Muscle of arm (tissue), 14 donors: ENCODE results near the gene MFSD6. TPM values are rescaled to one million over a fixed set of nuclear protein-coding genes. Genes with fewer than 3 reads are reported as not detected.
A peak's percentile ranks its signal among the peaks of the same experiment; 100 is the strongest.
"Not testable (repeated sequence)": the region's sequence is repeated elsewhere in the genome, so short reads cannot be mapped to it uniquely, and the experiment has no call there.

Experiments used
- DNase-seq: peaks from one replicate; pipeline ENCODE4 v3.0.0-alpha.2; 2013
- long read RNA-seq, 11 donors: transcript quantifications; one replicate each; lab custom pipeline, GENCODE V29; 2026
- polyA plus RNA-seq, 12 donors: library from polyadenylated mRNA; unstranded; fragments of 120-200 nt; gene quantifications; one replicate each; pipeline ENCODE4 v1.2.1, GENCODE V29; 2013; ENCODE audit not compliant: insufficient read length in 12 of 12

Gene MFSD6
- polyA plus RNA-seq, result 10 to 100 TPM in 8 of 12 donors, 1 to 10 TPM in 3, not detected in 1; 8.6 to 15.0 (median 11.6) TPM
- long read RNA-seq, donor 1, transcript MFSD6-205 (2 exons, 546 nt), result major isoform, 6 of 17 reads
- long read RNA-seq, donor 1, partial matches to known transcripts, result 11 of 17 reads
- long read RNA-seq, donor 1, other reads (novel, unspliced or antisense), result 0 of 17 reads
- long read RNA-seq, donor 2, full-length matches to known transcripts, result 4 of 4 reads
- long read RNA-seq, donor 2, partial matches to known transcripts, result 0 of 4 reads
- long read RNA-seq, donor 2, other reads (novel, unspliced or antisense), result 0 of 4 reads
- long read RNA-seq, donor 3, result 0 reads
- long read RNA-seq, donor 4, result 0 reads
- long read RNA-seq, donor 5, full-length matches to known transcripts, result 4 of 4 reads
- long read RNA-seq, donor 5, partial matches to known transcripts, result 0 of 4 reads
- long read RNA-seq, donor 5, other reads (novel, unspliced or antisense), result 0 of 4 reads
- long read RNA-seq, donor 6, partial matches to known transcripts, result 0 of 2 reads
- long read RNA-seq, donor 6, other reads (novel, unspliced or antisense), result 0 of 2 reads
- long read RNA-seq, donor 7, result 0 reads
- long read RNA-seq, donor 8, partial matches to known transcripts, result 0 of 1 reads
- long read RNA-seq, donor 8, other reads (novel, unspliced or antisense), result 0 of 1 reads
- long read RNA-seq, donor 9, full-length matches to known transcripts, result 1 of 1 reads
- long read RNA-seq, donor 9, partial matches to known transcripts, result 0 of 1 reads
- long read RNA-seq, donor 9, other reads (novel, unspliced or antisense), result 0 of 1 reads
- long read RNA-seq, donor 10, full-length matches to known transcripts, result 2 of 2 reads
- long read RNA-seq, donor 10, partial matches to known transcripts, result 0 of 2 reads
- long read RNA-seq, donor 10, other reads (novel, unspliced or antisense), result 0 of 2 reads
- long read RNA-seq, donor 11, full-length matches to known transcripts, result 1 of 1 reads
- long read RNA-seq, donor 11, partial matches to known transcripts, result 0 of 1 reads
- long read RNA-seq, donor 11, other reads (novel, unspliced or antisense), result 0 of 1 reads

- DNase-seq, result peak; percentile 23
Observed at GRCh38 chr2:190407662-190408537, at the start of gene MFSD6. Gene MFSD6, plus strand, starts transcription at chr2:190408355. Its CDS starts 27,675 bp downstream, at chr2:190436030.

DNA sequence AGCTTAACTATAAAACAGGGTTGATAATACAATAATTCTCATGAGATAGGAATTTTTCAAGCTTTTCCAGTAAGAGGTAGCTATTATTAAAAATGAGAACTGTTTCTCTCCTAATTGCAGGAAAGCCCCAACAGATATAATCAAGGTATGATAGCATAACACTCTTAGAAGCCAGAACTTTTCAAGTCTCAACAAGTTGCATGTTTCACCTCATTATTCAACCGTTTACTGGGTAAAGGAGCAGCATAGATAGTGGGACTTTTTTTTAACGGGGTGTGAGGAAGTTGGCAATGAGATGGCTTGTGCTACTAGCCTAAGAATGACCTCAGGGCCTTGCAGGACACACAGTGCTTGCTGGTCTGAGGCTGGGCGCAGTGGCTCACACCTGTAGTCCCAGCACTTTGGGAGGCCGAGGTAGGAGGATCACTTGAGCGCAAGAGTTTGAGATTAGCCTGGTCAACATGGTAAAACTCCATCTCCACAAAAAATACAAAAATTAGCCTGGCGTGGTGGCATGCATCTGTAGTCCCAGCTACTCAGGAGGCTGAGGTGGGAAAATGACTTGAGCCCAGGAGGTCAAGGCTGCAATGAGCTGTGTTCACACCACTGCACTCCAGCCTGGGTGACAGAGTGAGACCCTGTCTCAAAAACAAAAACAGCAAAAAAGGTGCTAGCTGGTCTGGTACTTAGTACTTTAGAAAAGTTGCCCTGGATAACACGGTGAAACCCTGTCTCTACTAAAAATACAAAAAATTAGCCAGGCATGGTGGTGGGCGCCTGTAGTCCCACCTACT is 49.3 kb upstream of the MFSD6 start:
- not testable (repeated sequence) for DNase-seq

GRCh38 chr2:190360561-190360960 is 47.6 kb upstream of the MFSD6 start:
- no peak for DNase-seq

GRCh38 chr2:190360965-190361364 is 47.2 kb upstream of the MFSD6 start:
- DNase-seq, result no peak

DNA sequence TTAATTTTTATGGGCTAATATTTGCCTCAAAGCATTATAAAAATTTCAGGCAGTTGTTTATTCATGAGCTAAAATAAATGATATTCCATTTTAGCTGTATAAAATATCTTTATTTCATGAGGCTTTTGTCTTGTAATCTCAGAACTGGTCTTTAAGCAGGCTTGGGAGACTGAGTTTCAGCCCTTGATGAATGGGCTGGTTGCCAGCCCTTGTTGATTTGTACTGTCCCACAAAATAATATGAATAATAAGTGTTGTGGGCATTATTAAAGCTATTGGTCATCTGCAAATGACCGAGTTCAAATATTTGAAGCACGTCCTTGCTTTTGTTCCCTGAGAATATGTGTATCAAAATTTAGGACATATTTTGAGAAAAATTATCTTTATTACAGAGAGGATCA is 46.6 kb upstream of the MFSD6 start:
- no peak for DNase-seq

GRCh38 chr2:190362894-190363293 is 45.3 kb upstream of the MFSD6 start:
- no peak for DNase-seq

DNA sequence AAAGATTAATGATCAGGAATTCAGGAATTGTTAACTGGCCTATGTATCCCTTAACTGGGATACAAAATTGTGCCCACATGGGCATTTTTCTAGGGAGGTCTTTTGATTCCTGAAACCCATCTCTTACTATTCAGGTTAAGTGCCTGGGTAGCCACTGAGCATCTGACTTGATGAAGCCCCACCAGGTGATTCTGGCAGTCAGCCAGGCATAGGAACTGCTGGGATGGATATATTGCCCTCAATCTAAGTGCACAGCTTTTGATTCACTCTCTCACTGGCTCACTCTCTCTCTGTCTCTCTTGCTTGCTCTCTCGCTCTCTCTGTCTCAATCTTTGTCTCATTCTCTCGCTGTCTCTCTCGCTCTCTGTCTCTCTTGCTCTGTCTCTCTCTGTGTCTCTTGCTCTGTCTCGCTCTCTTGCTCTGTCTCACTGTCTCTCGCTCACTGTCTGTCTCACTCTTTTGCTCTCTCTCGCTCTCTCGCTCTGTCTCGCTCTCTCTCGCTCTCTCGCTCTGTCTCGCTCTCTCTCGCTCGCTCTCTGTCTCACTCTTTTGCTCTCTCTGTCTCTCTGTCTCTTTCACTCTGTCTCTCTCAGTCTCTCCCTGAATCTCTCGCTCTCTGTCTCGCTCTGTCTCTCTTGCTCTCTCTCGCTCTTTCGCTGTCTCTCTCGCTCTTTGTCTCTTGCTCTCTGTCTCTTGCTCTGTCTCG is 42.5 kb upstream of the MFSD6 start:
- no peak for DNase-seq

GRCh38 chr2:190366248-190366753 is 41.9 kb upstream of the MFSD6 start:
- no peak for DNase-seq

- no peak for DNase-seq
Observed at GRCh38 chr2:190367091-190367490, 41.1 kb upstream of the MFSD6 start.

DNA sequence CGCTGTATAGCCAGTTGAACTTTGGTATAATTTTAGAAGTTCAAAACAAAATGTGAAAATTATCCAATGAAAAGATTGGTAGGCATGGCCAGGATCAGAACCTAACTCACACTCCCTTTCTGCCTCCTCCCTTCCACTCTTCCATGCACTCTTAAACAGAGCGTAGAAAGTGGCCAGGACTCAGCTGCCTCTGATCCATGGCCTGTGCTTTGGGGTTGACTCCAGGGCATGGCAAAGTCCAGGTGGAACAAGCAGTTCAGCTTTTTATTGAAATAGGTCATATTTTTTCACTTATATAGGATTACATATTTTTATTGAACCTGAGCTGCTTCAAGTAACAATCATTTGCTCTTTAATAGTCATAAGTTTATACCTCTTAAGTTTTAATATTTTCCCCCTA is 38.5 kb upstream of the MFSD6 start:
- no peak for DNase-seq

- DNase-seq, result no peak
Observed at GRCh38 chr2:190376083-190376482, 32.1 kb upstream of the MFSD6 start.

DNA sequence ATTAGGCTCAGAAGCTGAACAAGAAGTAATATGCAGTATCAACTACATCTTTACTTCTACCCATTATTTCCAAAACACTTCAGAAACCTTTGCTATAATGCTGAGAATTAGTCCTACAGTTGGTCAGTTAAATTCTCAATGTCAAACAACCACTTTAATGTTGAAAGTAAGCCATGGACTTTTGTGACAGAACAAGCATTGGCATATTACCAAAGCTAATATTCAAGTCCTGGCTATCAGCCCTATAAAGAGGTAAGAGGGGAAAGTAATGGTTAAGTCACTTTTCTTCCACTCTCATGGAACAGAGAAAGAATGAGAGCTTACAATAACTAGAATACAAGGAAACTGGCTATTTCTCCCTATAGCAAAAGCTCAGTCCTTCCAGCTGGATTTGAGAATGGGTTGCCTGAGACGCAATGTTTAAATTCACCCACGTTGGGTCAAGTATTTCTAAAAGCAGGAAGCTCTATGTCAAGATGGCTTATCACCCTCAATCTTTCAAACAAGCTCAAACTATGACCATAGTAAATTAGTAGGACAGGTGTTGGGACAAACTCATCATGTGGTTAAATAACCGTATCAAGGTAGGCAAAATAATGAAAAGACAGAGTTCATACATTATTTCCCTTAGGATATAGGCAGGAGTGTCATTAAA is 31.4 kb upstream of the MFSD6 start:
- no peak for DNase-seq

GRCh38 chr2:190378880-190379237 is 29.3 kb upstream of the MFSD6 start:
- no peak for DNase-seq

DNA sequence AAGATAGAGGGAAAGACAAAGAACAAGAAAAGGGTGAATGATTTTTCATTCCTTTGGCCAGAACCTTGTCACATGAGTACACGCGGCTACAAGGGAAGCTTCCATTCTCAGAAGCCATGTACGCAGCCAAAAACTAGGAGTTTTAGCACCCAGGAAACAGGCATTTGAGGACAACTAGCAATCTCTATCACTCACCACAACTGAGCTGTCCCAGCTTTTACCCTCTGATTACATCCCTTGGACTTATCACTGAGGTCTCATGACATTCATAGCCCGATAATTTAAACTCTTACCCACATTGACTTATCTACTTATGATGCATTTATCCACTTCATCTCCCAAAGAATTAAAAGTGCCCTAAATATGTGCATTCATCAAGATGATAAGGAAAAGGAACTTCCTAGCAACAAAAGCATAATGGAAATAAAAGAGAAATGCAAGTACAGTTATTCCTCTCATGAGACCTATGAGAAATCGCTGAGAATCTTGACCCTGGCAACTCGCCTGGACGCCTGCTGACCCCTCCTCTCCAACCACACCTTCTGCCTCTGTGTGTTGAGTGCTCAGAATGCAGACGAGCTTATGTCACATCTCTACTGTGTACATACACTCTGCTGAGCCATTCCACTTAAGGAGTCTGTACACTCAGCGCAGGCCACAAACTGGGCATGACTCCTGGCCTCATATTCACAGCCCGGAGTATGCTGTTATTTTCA is 28.7 kb upstream of the MFSD6 start:
- DNase-seq, result peak; percentile 62

DNA sequence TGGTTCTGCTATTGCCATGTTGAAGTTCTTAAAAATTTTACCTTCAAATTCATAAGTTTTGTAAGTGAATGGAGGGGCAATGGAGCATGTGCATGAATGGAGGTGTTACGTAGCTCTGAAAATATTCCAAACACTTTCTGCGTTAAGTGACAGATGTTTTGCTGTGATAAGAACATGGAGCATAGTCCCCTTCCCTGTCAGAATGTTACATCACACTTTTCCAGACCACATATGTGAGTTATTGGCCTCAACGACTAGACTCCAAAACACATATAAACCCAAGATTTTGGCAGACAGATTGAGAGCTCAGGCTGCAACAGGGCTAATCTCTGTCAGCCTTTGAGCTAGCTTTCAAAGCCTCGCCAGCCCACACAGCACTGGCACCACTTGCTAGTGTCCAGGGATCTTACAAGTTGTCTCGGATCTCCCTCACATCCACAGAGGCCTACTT is 27.2 kb upstream of the MFSD6 start:
- DNase-seq, result no peak

DNA sequence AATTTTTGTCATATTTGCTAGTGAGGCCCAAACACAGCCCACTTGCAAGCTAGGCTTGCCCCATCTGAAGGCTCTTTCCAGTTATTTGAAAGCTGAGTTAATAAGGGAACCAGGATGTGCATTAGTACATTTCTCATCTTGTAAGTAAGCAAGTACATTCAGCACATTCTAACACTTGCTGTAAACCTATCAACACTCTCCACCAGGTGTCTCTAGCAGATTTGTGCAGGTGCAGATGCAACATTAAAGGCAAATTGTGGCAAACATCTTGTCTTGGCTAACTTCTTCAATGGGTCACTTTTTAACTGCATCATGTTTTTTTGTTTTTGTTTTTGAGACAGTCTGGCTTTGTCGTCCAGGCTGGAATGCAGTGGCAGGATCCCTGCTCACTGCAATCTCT is 25.3 kb upstream of the MFSD6 start:
- DNase-seq, result peak; percentile 29

- no peak for DNase-seq
Observed at GRCh38 chr2:190387422-190387821, 20.7 kb upstream of the MFSD6 start.

- DNase-seq, result no peak
Observed at GRCh38 chr2:190396271-190396670, 11.9 kb upstream of the MFSD6 start.
